NCI-H146 (cell line): ENCODE data around the gene KDM8.

ENCODE experiments used
- DNase-seq: peaks from one replicate; lab custom pipeline; 2025; lab: John Stamatoyannopoulos, UW

The KDM8 gene

DNA sequence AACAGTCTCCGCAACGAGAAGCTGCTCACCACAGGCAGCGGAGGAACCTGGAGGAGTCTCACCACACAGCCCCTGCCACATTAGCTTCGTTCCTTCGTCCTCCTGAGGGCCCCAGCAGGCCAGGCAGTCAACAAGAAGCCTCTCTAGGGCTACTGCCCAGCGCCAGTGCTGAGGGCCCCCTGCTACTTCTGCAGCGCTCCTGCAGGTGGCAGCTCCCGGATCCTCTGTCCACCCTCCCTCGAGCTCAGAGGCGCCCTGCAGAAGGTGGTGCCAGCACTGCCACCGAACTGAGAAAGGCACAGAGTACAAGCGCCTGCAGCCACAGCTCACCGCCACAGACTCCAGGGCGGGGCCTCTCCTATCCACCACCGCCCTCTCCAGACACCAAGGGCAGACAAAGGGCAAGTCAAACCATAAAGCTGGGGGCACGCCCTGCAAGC is 27.3 kb downstream of the KDM8 start:
- DNase-seq: no peak

DNA sequence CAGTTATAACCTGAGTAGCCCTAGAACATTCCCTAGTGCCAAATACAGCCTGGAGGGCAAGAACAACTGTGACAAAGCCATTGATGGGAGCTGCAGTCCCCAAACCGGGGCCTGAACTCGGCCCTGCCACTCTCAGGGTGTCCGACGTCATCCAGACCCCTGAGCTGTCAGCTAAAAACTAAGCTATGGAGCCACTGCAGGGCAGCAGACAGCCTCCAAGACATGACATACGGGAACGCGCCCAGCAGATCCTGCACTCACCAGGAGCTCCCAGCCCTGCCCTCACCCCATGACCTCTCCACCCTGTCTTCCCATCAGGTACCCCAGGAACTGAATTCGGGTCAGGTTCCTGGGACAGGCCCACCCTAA is 28.4 kb downstream of the KDM8 start:
- no peak for DNase-seq

GRCh38 chr16:27232061-27232900 is 29.0 kb downstream of the KDM8 start:
- no peak for DNase-seq

DNA sequence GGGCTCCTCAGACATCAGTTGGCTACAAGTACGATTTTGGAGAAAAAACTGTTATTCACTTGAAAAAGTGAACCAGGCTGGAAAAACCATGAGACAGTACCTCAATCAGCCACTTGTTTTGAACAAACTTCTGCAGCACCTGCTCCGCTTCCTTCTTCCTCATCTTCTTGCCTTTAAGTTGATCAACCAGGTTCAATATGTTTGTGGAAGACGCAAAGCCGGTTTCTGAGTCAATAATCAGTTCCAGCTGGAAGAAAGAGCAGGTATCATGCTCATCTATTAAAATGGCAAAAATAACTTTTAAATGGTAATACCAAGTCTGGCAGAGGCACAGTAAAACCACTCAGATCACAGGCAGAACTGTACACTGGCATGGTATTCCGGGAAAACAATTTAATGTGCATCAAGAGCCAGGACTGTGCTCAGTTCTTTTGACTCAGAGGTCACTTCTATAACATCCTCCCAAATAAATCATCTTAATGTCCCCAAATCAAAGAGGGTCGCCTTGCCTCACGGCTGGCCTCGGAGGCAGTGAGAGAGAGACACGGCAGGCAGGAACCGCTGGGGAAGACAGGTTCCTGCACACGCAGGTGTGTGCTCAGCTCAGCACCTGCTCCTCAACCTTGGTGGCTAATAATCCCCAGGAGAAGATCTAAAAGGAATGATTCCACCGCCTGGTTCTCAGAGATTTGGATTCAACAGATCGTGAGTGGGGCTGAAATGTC is 29.7 kb downstream of the KDM8 start:
- no peak for DNase-seq

GRCh38 chr16:27233731-27234130 is 30.4 kb downstream of the KDM8 start:
- no peak for DNase-seq

DNA sequence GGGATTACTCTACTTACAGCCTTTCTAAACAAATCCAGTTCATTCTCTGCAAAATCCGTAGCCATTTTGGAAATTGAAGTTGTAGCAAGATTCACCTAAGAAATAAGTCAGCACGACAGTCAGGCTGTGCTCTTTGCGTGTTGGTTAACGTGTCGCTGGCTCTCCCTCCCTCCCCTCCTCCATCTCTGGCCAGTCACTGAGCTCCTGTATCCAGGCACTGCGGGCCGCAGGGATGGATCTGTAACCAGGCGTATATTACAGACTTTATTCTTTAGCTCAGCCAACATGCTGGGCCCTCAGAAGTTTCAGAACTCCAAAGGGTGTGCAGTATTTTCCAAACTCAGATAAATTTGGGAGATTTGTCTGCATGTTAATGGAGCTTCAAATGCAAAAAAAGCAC is 30.8 kb downstream of the KDM8 start:
- DNase-seq: no peak

GRCh38 chr16:27234603-27235002 is 31.3 kb downstream of the KDM8 start:
- no peak for DNase-seq

DNA sequence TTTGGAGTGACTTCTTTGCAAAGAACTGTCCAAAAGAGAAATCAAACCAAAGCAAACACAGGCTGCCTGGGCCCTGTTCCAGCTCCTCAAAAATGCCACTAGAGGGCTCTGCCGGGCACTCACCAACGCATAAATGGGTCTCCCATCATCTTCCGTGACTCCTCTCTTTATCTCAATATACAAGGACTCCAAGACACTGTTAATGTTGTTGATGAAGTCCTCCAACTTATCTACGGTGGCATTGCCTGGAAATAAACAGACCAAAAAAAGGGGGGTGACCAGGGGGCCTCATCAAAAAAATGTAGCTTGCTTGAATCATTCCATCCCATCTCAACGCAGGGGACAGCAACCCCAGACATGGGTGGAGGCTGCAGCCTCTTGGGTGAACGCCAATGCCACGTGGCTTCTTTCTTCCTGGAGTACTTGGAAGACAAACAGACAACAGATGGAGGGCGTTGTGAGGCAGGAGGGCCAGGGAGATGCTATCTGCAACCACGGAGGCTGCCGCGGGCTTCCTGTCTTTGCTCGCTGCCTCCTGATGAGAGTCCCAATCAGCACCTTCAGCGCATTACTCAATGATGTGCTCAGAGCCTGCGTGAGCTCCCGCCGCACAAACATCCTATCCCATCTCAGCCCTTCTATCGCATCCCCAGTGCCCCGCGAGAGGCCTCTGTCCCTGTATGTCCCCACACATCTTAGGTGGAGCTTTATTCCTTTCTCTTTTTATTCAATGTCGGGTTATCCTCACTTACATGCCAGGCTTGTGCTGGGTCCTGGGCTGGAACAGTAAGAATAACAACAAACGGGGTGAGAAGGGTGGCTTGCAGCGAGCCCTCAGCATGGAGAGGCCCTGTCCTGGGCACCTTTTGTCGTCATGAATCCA is 32.0 kb downstream of the KDM8 start:
- DNase-seq: peak; percentile 67

DNA sequence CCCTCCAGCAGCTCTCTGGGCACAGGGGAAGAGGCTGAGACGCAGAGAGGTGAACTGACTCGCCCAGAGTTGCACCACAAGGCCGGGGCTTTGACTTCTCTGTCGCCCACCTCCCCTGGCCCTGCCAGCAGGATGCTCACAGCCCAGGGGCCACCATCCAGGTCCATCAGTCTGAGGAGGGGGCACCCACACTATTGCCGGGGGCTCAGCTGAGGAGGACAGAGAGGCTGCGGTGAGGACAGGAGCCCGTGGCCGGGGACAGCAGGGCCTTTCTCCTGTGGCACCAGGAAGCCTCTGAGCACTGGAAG is 32.6 kb downstream of the KDM8 start:
- no peak for DNase-seq

GRCh38 chr16:27236635-27237218 is 33.4 kb downstream of the KDM8 start:
- no peak for DNase-seq

DNA sequence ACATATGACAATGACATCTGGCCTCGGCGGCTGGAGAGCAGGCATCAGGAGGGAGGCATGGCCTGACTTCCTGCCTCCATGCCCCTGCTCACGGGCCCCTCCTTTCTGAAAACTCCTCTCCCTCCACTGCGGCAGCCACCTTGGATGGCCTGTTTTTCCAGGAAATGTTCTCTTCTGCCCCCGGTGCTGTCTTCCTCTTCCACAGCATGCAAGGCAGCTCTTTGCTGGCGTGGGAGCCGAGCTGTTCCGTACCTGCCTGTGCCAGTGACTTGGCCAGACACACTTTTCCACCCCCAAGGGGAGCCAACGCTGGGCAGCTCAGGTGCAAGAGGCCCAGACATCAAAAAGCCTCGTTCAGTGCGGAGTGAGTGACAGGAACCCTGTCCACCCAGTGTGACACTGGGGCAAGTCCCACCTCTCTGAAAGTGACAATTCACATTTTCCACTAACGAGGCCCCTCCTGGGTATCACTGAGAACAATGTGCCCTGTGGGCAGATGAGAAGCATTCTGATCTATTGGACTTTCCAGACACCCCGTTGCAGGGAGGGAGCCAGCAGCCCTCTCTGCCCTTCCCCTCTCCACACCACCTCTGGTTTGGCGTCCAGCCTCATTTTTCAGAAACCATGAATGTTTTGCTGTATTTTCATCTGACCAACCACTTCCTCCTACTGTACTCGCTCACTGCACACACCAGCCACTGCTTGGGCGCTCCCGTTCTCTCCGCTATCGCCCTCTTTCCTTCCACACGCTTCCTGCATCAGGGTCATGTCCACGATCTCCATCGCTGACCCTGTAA is 34.1 kb downstream of the KDM8 start:
- no peak for DNase-seq

DNA sequence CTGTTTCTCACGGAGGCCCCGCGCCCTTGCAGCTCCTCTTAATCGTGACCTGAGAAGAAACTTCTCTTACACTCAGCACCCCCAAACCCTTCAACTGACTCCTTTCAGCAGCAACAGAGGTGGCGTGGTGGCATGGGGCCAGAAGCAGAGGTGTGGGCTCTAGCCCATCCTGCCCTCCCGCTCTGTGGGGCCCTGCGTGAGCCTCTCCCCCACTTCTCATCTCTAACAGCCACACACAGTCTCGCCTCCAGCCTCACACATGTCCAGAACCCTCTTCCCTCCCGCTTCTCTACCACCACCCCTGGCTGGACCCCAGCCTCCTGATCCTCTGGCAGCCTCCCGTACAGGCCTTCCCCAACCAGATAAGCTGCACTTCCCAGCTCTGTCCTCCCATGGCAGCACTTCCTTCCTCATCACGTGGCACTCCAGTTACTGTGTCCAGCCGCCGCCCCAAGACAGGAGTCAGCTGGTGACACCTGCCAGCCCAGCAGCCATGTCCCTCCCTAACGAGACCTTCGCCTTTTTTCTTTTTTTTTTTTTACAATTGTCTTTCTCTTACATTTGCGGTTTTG is 34.8 kb downstream of the KDM8 start:
- no peak for DNase-seq

- DNase-seq: no peak
These were observed 35.3 kb downstream of the KDM8 start for GRCh38 chr16:27238591-27238990.

DNA sequence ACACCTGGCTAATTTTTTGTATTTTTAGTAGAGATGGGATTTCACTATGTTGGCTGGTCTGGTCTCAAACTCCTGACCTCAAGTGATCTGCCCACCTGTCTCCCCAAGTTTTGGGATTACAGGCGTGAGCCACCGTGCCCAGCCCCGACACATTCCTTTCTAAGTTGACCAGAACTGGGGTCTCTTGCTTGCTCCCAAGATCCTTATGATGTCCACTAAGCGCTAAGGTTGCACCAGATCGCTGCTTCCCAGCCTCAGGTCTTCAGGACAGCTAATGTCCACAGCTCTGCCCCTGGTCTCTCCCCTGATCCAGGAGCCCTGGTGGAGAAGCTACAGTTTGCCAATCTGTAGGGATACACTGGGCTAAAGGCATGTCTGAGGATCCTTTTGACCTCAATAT is 35.7 kb downstream of the KDM8 start:
- no peak for DNase-seq

DNA sequence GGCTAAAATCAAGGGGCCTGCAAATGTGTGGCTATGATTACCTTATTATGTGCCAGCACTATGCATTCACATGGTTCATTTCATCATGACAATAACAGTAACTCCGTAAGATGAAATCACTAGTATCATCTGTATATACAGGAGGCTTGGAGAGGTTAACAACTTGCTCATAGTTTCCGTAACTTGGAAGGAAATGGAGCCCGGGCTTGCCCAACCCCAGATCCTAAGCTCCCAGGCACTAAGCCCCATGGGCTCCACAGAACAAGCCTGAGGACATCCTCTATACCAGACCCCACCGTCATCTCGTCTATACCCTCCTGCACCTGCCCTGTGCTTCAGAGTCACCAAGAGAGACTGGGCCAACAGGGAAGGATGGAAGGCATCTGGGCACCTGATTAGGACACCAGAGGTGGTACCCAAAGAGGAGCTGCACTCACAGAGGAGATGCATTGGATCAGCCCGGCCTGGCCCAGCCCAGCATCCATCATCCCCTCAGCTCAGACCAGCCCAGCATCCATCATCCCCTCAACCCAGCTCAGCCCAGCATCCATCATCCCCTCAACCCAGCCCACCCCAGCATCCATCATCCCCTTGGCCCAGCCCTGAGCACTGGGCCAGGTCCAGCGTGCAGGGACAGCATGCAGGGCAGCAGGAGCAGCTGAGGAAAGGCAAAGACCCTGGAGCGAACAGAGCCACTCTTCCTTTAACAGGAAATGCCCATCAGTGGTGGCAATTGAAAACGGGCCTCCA is 36.8 kb downstream of the KDM8 start:
- no peak for DNase-seq

- no peak for DNase-seq
These were observed 37.7 kb downstream of the KDM8 start for GRCh38 chr16:27240948-27241531.

DNA sequence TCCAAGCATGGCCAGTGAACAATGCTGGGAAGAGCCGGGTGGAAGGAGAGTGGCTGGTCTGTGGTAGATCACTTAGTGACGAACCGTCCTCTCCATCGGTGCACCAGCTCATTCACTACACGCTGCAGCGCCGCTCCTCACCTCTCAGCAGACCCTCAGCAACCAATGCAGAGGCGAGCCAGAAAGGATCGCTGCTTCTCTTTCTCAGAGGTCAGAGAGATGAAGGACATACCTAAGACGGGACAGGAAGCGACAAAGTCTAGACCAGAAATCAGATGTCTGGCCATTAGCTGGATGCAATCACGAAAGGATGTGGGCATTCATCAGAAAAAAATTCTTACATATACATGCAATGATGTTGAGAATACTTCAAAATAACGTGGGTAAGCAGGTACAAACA is 38.3 kb downstream of the KDM8 start:
- no peak for DNase-seq

- DNase-seq: no peak
These were observed 39.1 kb downstream of the KDM8 start for GRCh38 chr16:27242398-27242797.

GRCh38 chr16:27242868-27243590 is 39.7 kb downstream of the KDM8 start:
- DNase-seq: peak; percentile 58
